ENCODE data around the gene TNRC6C. TPM values are rescaled to one million over a fixed set of nuclear protein-coding genes. Genes with fewer than 3 reads are reported as not detected.

TNRC6C gene
- total and polyA plus RNA-seq, 9 of the 15 experiments (the other 6 are each of a cell fraction or from before 2014, with no cell fraction given): 0.20 to 4.9 (median 2.3) TPM

DNA sequence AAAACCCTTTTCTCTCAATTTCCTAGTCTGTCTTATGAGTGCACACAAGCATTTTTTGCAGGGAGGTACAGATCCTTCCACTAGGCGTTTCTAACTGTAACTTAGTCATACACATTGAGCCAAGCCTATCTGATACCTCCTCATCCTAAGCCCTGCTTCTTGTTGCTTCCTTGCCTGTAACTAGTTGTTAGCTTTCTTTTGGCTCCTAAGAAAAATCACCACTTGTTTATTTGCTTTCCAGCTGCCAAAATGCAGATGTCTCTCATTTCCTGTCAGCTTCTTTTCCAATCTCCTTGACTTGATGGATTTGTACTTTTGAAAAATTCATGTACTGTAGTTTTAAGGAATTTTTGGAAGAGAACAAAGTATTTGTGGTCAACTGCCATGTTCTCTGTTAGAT, 73.7 kb downstream of the TNRC6C start:
- BruUV-seq (replicated peaks): no TSS peak
- H3K4me3 ChIP-seq: no peak overlapping the region
- no peaks in the 10 kb centered on the region for H4K20me1 ChIP-seq (replicated peaks; ENCODE audit: control insufficient read depth, insufficient read depth, low read length)
- H3K27ac ChIP-seq (ENCODE audit: extremely low read depth, low read depth, low read length): peak overlapping the region; percentile 43; the same call in 2 of the 3 replicates
- peaks cover 11% of the 10 kb centered on the region; the same call in 2 of the 3 replicates for H3K36me3 ChIP-seq (ENCODE audit: control insufficient read depth, insufficient read depth, low read length)
- in situ Hi-C loops (cut with MboI): no loop called here
- H3K4me2 ChIP-seq (ENCODE audit: insufficient read depth, low read length): no peak overlapping the region
- H3K9me3 ChIP-seq (replicated peaks; ENCODE audit: control insufficient read depth, insufficient read depth, low read depth, low read length): no peaks in the 10 kb centered on the region
- WGBS (ENCODE audit: insufficient coverage, low coverage, missing lambda C conversion rate): 0% methylated on average over 1 of the region's 1 CpG
- peaks cover 33 to 57% of the 10 kb centered on the region in 2 experiments; a peak in 4 of 5 replicates for H3K4me1 ChIP-seq (replicated peaks in 1 of 2; ENCODE audit: control insufficient read depth in 2 of 2, insufficient read depth in 2 of 2, low read length in 2 of 2)
- peak overlapping the region; percentile 52 for H2AFZ ChIP-seq (ENCODE audit: low read depth, low read length)
- DNase-seq (ENCODE audit: extremely low read depth in 1 of 4, low spot score in 3 of 4) (peak; percentile 46 to 64 (median 53)), FAIRE-seq (peak; percentile 76), ATAC-seq (peak; percentile 83)
- H3K9me1 ChIP-seq (ENCODE audit: control insufficient read depth, insufficient read depth, low read length): no peaks in the 10 kb centered on the region
- H3K27me3 ChIP-seq (ENCODE audit: control insufficient read depth in 2 of 2, insufficient read depth in 2 of 2, low read length in 2 of 2): no peaks in the 10 kb centered on the region
- intact Hi-C loops (cut with micrococcal nuclease): no loop called here
- H3K9ac ChIP-seq (ENCODE audit: insufficient read depth in 1 of 2, low read depth in 2 of 2, low read length in 2 of 2): no peak overlapping the region
- TF ChIP-seq SRF (CRISPR knock-in tag; IDR thresholded peaks at IDR 0.05) (peak in 1 of 2 experiments; percentile 49; a peak in 1 of 4 replicates), ZZZ3 (IDR thresholded peaks at IDR 0.05) (no peak), PHF21A (IDR thresholded peaks at IDR 0.05; ENCODE audit: borderline replicate concordance, low read depth) (no peak), SMARCA4 (IDR thresholded peaks at IDR 0.05) (peak; percentile 33; the same call in 1 of the 2 replicates)
- TF ChIP-seq, protein P1, sequence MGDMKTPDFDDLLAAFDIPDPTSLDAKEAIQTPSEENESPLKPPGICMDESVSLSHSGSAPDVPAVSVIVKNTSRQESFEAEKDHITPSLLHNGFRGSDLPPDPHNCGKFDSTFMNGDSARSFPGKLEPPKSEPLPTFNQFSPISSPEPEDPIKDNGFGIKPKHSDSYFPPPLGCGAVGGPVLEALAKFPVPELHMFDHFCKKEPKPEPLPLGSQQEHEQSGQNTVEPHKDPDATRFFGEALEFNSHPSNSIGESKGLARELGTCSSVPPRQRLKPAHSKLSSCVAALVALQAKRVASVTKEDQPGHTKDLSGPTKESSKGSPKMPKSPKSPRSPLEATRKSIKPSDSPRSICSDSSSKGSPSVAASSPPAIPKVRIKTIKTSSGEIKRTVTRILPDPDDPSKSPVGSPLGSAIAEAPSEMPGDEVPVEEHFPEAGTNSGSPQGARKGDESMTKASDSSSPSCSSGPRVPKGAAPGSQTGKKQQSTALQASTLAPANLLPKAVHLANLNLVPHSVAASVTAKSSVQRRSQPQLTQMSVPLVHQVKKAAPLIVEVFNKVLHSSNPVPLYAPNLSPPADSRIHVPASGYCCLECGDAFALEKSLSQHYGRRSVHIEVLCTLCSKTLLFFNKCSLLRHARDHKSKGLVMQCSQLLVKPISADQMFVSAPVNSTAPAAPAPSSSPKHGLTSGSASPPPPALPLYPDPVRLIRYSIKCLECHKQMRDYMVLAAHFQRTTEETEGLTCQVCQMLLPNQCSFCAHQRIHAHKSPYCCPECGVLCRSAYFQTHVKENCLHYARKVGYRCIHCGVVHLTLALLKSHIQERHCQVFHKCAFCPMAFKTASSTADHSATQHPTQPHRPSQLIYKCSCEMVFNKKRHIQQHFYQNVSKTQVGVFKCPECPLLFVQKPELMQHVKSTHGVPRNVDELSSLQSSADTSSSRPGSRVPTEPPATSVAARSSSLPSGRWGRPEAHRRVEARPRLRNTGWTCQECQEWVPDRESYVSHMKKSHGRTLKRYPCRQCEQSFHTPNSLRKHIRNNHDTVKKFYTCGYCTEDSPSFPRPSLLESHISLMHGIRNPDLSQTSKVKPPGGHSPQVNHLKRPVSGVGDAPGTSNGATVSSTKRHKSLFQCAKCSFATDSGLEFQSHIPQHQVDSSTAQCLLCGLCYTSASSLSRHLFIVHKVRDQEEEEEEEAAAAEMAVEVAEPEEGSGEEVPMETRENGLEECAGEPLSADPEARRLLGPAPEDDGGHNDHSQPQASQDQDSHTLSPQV (IDR thresholded peaks at IDR 0.05): peak; percentile 59; the same call in 1 of the 2 replicates
- TF ChIP-seq, protein P2, sequence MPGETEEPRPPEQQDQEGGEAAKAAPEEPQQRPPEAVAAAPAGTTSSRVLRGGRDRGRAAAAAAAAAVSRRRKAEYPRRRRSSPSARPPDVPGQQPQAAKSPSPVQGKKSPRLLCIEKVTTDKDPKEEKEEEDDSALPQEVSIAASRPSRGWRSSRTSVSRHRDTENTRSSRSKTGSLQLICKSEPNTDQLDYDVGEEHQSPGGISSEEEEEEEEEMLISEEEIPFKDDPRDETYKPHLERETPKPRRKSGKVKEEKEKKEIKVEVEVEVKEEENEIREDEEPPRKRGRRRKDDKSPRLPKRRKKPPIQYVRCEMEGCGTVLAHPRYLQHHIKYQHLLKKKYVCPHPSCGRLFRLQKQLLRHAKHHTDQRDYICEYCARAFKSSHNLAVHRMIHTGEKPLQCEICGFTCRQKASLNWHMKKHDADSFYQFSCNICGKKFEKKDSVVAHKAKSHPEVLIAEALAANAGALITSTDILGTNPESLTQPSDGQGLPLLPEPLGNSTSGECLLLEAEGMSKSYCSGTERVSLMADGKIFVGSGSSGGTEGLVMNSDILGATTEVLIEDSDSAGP (CRISPR knock-in tag; IDR thresholded peaks at IDR 0.05): no peak
- TF ChIP-seq, protein P3, sequence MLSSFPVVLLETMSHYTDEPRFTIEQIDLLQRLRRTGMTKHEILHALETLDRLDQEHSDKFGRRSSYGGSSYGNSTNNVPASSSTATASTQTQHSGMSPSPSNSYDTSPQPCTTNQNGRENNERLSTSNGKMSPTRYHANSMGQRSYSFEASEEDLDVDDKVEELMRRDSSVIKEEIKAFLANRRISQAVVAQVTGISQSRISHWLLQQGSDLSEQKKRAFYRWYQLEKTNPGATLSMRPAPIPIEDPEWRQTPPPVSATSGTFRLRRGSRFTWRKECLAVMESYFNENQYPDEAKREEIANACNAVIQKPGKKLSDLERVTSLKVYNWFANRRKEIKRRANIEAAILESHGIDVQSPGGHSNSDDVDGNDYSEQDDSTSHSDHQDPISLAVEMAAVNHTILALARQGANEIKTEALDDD (IDR thresholded peaks at IDR 0.05): peak; percentile 92
- no peaks in the 10 kb centered on the region for H3K79me2 ChIP-seq (ENCODE audit: control insufficient read depth, insufficient read depth, low read length)
- ChIA-PET POLR2A (interaction anchor here (0.6 to 1.3 kb wide), 4 partner anchors 12 to 549 kb away, joined by 3 to 4 read pairs (median 3); no protein-coding TSS in a partner anchor), CTCF (ENCODE audit: low intra/inter-chr PET ratio) (no interaction called here)
